CD14-positive monocyte (primary cell): ENCODE results near the gene ANKRD13D. TPM values are rescaled to one million over a fixed set of nuclear protein-coding genes. Genes with fewer than 3 reads are reported as not detected.

ENCODE experiments used
- DNase-seq, 3 donors: peaks; one replicate each; pipeline ENCODE4 v3.0.0-alpha.2; 2011 to 2022
- H2AFZ ChIP-seq: 2 replicates; pipeline ENCODE4 v1.6.0; 2012; ENCODE audit warnings: mild to moderate bottlenecking, low read depth, low read length, inconsistent platforms; ENCODE audit not compliant: insufficient read depth, poor library complexity, severe bottlenecking
- H3K27ac ChIP-seq, 2 donors: 1 replicate in 1 of 2; 2 replicates in 1 of 2; pipeline ENCODE4 v1.5.1; 2012 to 2013; ENCODE audit warnings: low read length in 2 of 2, control low read depth in 1 of 2, inconsistent platforms in 1 of 2, low read depth in 1 of 2, mild to moderate bottlenecking in 1 of 2
- H3K27me3 ChIP-seq, 2 donors: one replicate each; pipeline versions ENCODE4 v1.6.0 to v1.6.1; 2011 to 2013; ENCODE audit warnings: low read length in 2 of 2; ENCODE audit not compliant: control insufficient read depth in 2 of 2, insufficient read depth in 2 of 2
- H3K36me3 ChIP-seq, 2 donors: replicated peaks in 1 of 2; 1 replicate in 1 of 2; 2 replicates in 1 of 2; pipeline versions ENCODE4 v1.5.1 to v1.6.1; 2012 to 2013; ENCODE audit warnings: low read length in 2 of 2, control low read depth in 1 of 2, inconsistent platforms in 1 of 2, mild to moderate bottlenecking in 1 of 2; ENCODE audit not compliant: insufficient read depth in 2 of 2, control insufficient read depth in 1 of 2
- H3K4me1 ChIP-seq, 2 donors: 1 replicate in 1 of 2; 2 replicates in 1 of 2; pipeline versions ENCODE4 v1.5.1 to v1.6.1; 2012 to 2013; ENCODE audit warnings: low read length in 2 of 2, control low read depth in 1 of 2, inconsistent platforms in 1 of 2, mild to moderate bottlenecking in 1 of 2, moderate library complexity in 1 of 2; ENCODE audit not compliant: insufficient read depth in 2 of 2, control insufficient read depth in 1 of 2
- H3K4me2 ChIP-seq: replicated peaks from 2 replicates; pipeline ENCODE3; 2012; ENCODE audit warnings: low read length, moderate library complexity, mild to moderate bottlenecking; ENCODE audit not compliant: poor library complexity, severe bottlenecking; ENCODE audit errors: extremely low read depth
- H3K4me3 ChIP-seq, 3 experiments: fragments of 200-600 bp in 1 of 3; sonication (generic) in 1 of 3; replicated peaks in 1 of 3; 1 replicate in 2 of 3; 2 replicates in 1 of 3; pipeline ENCODE4 v1.5.1; 2011 to 2013; ENCODE audit warnings: low read length in 3 of 3, mild to moderate bottlenecking in 3 of 3, control low read depth in 2 of 3, low read depth in 2 of 3, inconsistent platforms in 1 of 3, moderate library complexity in 1 of 3
- H3K79me2 ChIP-seq: 2 replicates; pipeline ENCODE4 v1.6.0; 2012; ENCODE audit warnings: mild to moderate bottlenecking, control low read depth, inconsistent platforms, low read length, moderate library complexity; ENCODE audit not compliant: insufficient read depth
- H3K9ac ChIP-seq: 2 replicates; pipeline ENCODE4 v1.6.0; 2017; ENCODE audit warnings: low read length, mild to moderate bottlenecking; ENCODE audit not compliant: insufficient read depth, poor library complexity, severe bottlenecking
- H3K9me3 ChIP-seq, 2 donors: replicated peaks in 1 of 2; 1 replicate in 1 of 2; 2 replicates in 1 of 2; pipeline versions ENCODE4 v1.5.1 to v1.6.1; 2012 to 2013; ENCODE audit warnings: low read length in 2 of 2, control low read depth in 1 of 2; ENCODE audit not compliant: control insufficient read depth in 1 of 2, insufficient read depth in 1 of 2
- H4K20me1 ChIP-seq: 2 replicates; pipeline ENCODE4 v1.6.0; 2012; ENCODE audit warnings: mild to moderate bottlenecking, low read length, control low read depth, moderate library complexity; ENCODE audit not compliant: insufficient read depth
- H3K27ac Mint-ChIP-seq, 7 donors: one replicate each; pipeline ENCODE4 v1.8.0; 2020; ENCODE audit warnings: mild to moderate bottlenecking in 7 of 7, mixed read lengths in 7 of 7, moderate library complexity in 6 of 7, inconsistent platforms in 2 of 7
- H3K27me3 Mint-ChIP-seq, 3 donors: one replicate each; pipeline ENCODE4 v1.8.0; 2021 to 2022; ENCODE audit warnings: low read depth in 3 of 3, mild to moderate bottlenecking in 3 of 3, mixed read lengths in 3 of 3, moderate library complexity in 3 of 3, inconsistent platforms in 1 of 3
- H3K36me3 Mint-ChIP-seq, 2 donors: one replicate each; pipeline ENCODE4 v1.8.0; 2020; ENCODE audit warnings: mixed read lengths in 2 of 2, inconsistent platforms in 1 of 2, mild to moderate bottlenecking in 1 of 2
- H3K4me1 Mint-ChIP-seq: one replicate; pipeline ENCODE4 v1.8.0; 2020; ENCODE audit warnings: mild to moderate bottlenecking, mixed read lengths
- H3K4me3 Mint-ChIP-seq, 2 donors: one replicate each; pipeline ENCODE4 v1.8.0; 2020; ENCODE audit warnings: mild to moderate bottlenecking in 2 of 2, mixed read lengths in 2 of 2, moderate library complexity in 1 of 2
- H3K9me3 Mint-ChIP-seq, 7 donors: one replicate each; pipeline ENCODE4 v1.8.0; 2020 to 2022; ENCODE audit warnings: mixed read lengths in 7 of 7, mild to moderate bottlenecking in 6 of 7, moderate library complexity in 6 of 7, inconsistent platforms in 2 of 7
- CTCF ChIP-seq: fragments of 200-600 bp; IDR thresholded peaks from one replicate; pipeline ENCODE4 v1.8.0; 2022; ENCODE audit warnings: antibody characterized with exemption, mild to moderate bottlenecking
- WGBS: methylation state at CpG from one replicate; pipeline ENCODE4 v1.1.5; 2013; ENCODE audit warnings: missing lambda C conversion rate; ENCODE audit not compliant: insufficient coverage; 5-methylcytosine and 5-hydroxymethylcytosine counted together
- intact Hi-C, 2 donors: fragments of 100-400 bp; cut with micrococcal nuclease; formaldehyde crosslinking; loops; one replicate each; pipeline versions ENCODE4 v1.15.0 to v1.15.1; 2023
- polyA plus RNA-seq, 3 donors: library from polyadenylated mRNA; depleted of rRNA in 1 of 3; unstranded in 2 of 3; stranded (reverse) in 1 of 3; fragments of 300-500 nt in 2 of 3; fragments of >200 nt in 1 of 3; fragmentation: Illumina TruSeq in 2 of 3; gene quantifications; 1 replicate in 2 of 3; 2 replicates in 1 of 3; pipeline ENCODE4 v1.2.3, GENCODE V29; 2012 to 2021

The ANKRD13D gene
- polyA plus RNA-seq, 3 donors, result 9.1 to 389 (median 10.3) TPM

- peak overlapping the region; percentile 54 to 82 for H3K4me3 Mint-ChIP-seq
- peaks cover 0 to 3% of the 10 kb centered on the region in 2 donors for H3K27me3 ChIP-seq
- peaks cover 4 to 7% of the 10 kb centered on the region in 2 donors for H3K36me3 ChIP-seq
- H3K4me3 ChIP-seq, result peak overlapping the region in 1 of 3 experiments; percentile 64
- peaks cover 21% of the 10 kb centered on the region for H4K20me1 ChIP-seq
- H3K27me3 Mint-ChIP-seq, result peaks cover 13 to 26% (median 25%) of the 10 kb centered on the region in 3 donors
- peak overlapping the region; percentile 31 for H2AFZ ChIP-seq
- DNase-seq, result peak; percentile 73 to 89 (median 87)
- H3K36me3 Mint-ChIP-seq, result peaks cover 12 to 20% of the 10 kb centered on the region in 2 donors
- TF ChIP-seq CTCF, result peak; percentile 82
- peak overlapping the region; percentile 91 to 99 (median 97) for H3K27ac Mint-ChIP-seq
- peak overlapping the region; percentile 77 to 82 for H3K27ac ChIP-seq
- 25% methylated on average over 17 of the region's 22 CpGs for WGBS
- H3K4me2 ChIP-seq, result peak overlapping the region; percentile 71
- peaks cover 42% of the 10 kb centered on the region for H3K79me2 ChIP-seq
- peaks cover 49% of the 10 kb centered on the region for H3K4me1 Mint-ChIP-seq
- no peaks in the 10 kb centered on the region for H3K9me3 ChIP-seq
- H3K9me3 Mint-ChIP-seq, result peaks cover 0 to 2% (median 0%) of the 10 kb centered on the region in 7 donors
- peaks cover 37 to 62% of the 10 kb centered on the region in 2 donors for H3K4me1 ChIP-seq
- no peak overlapping the region for H3K9ac ChIP-seq
- intact Hi-C loops, result loop anchor here in 1 of 2 donors (2.0 to 5.0 kb wide), 2 partner anchors 54 to 119 kb away; no protein-coding TSS in a partner anchor
Observed at GRCh38 chr11:67262731-67263675, 26.1 kb upstream of the ANKRD13D start.

DNA sequence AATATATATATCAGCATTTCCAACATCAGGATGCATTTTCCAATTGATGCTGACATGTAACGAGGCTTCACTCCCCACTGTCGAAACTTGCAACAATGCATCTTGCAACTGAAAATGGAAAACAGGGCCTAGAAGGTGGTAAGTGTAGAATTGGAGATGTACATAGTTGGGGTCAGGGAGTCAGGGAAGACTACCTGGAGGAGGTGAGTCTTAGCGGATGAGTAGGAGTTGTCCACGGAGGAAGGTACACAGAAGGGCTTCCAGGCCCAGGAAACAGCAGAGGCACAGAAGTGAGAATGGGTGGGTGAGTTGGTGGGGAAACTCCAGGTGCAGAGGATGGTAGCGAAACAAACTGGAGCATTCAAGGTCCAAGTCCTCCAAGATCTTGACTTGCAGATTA is 24.8 kb upstream of the ANKRD13D start:
- TF ChIP-seq CTCF, result no peak
- H3K9me3 ChIP-seq, result no peaks in the 10 kb centered on the region
- 94% methylated on average over 3 of the region's 5 CpGs for WGBS
- intact Hi-C loops, result loop anchor here in 1 of 2 donors (5.0 kb wide), 1 partner anchor 118 kb away; no protein-coding TSS in a partner anchor
- H3K4me1 ChIP-seq, result peaks cover 46 to 75% of the 10 kb centered on the region in 2 donors
- peaks cover 0 to 2% (median 0%) of the 10 kb centered on the region in 7 donors for H3K9me3 Mint-ChIP-seq
- H3K27me3 ChIP-seq, result peaks cover 0 to 3% of the 10 kb centered on the region in 2 donors
- H3K4me1 Mint-ChIP-seq, result peaks cover 61% of the 10 kb centered on the region
- no peak overlapping the region for H3K4me2 ChIP-seq
- H3K9ac ChIP-seq, result no peak overlapping the region
- peaks cover 54% of the 10 kb centered on the region for H3K79me2 ChIP-seq
- no peak for DNase-seq
- H3K27me3 Mint-ChIP-seq, result peaks cover 15 to 26% (median 25%) of the 10 kb centered on the region in 3 donors
- no peak overlapping the region for H2AFZ ChIP-seq
- H3K4me3 Mint-ChIP-seq, result peak overlapping the region in 1 of 2 donors; percentile 32
- peaks cover 21% of the 10 kb centered on the region for H4K20me1 ChIP-seq
- H3K27ac Mint-ChIP-seq, result peak overlapping the region in 4 of 7 donors; percentile 9 to 74 (median 36)
- no peak overlapping the region for H3K27ac ChIP-seq
- H3K36me3 ChIP-seq, result peaks cover 13 to 16% of the 10 kb centered on the region in 2 donors
- H3K36me3 Mint-ChIP-seq, result peaks cover 20 to 25% of the 10 kb centered on the region in 2 donors
- H3K4me3 ChIP-seq, result no peak overlapping the region
